K562 (cell line): ENCODE data around the gene SEMA6B. TPM values are rescaled to one million over a fixed set of nuclear protein-coding genes. Genes with fewer than 3 reads are reported as not detected.
A peak's percentile ranks its signal among the peaks of the same experiment; 100 is the strongest.

Experiments used
- CHD2 ChIP-seq: IDR thresholded peaks from 2 replicates; pipeline ENCODE4 v1.6.1; 2011; ENCODE audit warnings: low read depth, low read length
- DMBX1 ChIP-seq: fragments of 250-450 bp; sonication (Bioruptor Pico); IDR thresholded peaks from 2 replicates; pipeline ENCODE4 v1.8.0; 2022; ENCODE audit warnings: inconsistent platforms, mild to moderate bottlenecking, moderate library complexity, borderline replicate concordance
- EHMT2 ChIP-seq: fragments of 450-650 bp; IDR thresholded peaks from 2 replicates; pipeline ENCODE4 v1.6.1; 2018; ENCODE audit warnings: antibody characterized with exemption
- EP400 ChIP-seq: fragments of 450-650 bp; IDR thresholded peaks from 2 replicates; pipeline ENCODE4 v1.6.1; 2017; ENCODE audit warnings: antibody characterized with exemption, mild to moderate bottlenecking, moderate library complexity
- ESRRB ChIP-seq: fragments of 250-450 bp; sonication (Bioruptor Pico); IDR thresholded peaks from 2 replicates; pipeline ENCODE4 v1.5.0; 2020; ENCODE audit warnings: mild to moderate bottlenecking, moderate library complexity, borderline replicate concordance
- FOXJ3 ChIP-seq: sonication (generic); formaldehyde crosslinking; IDR thresholded peaks from 2 replicates; pipeline ENCODE4 v1.4.0; 2020; ENCODE audit warnings: mild to moderate bottlenecking, missing genetic modification reagents
- HDAC1 ChIP-seq, 2 experiments: fragments of 450-650 bp; IDR thresholded peaks; 2 replicates each; pipeline ENCODE4 v1.6.1; 2016 to 2017; ENCODE audit warnings: inconsistent platforms in 1 of 2, mild to moderate bottlenecking in 1 of 2, moderate library complexity in 1 of 2
- HMG20B ChIP-seq: fragments of 250-450 bp; sonication (Bioruptor Pico); IDR thresholded peaks from 2 replicates; pipeline ENCODE4 v1.5.0; 2021; ENCODE audit warnings: mild to moderate bottlenecking
- MCM2 ChIP-seq: fragments of 450-650 bp; IDR thresholded peaks from 2 replicates; pipeline ENCODE4 v1.6.1; 2017; ENCODE audit warnings: low read depth, mild to moderate bottlenecking
- POLR2B ChIP-seq: fragments of 450-650 bp; IDR thresholded peaks from 2 replicates; pipeline ENCODE4 v1.6.1; 2018; ENCODE audit warnings: low read depth; ENCODE audit not compliant: partially characterized antibody
- SMC3 ChIP-seq: conservative IDR thresholded peaks from 2 replicates; pipeline ENCODE4 v1.6.1; 2011; ENCODE audit warnings: low read depth, low read length, improper control_type of control experiment; ENCODE audit not compliant: insufficient read depth
- SRSF9 ChIP-seq: fragments of 200-400 bp; formaldehyde crosslinking; IDR thresholded peaks from 2 replicates; pipeline ENCODE4 v1.6.1; 2017; ENCODE audit warnings: low read depth, low read length, borderline replicate concordance
- ZBED1 ChIP-seq: IDR thresholded peaks from 2 replicates; pipeline ENCODE4 v1.6.1; 2014
- ZBTB7A ChIP-seq: IDR thresholded peaks from 2 replicates; pipeline ENCODE4 v1.6.1; 2011; ENCODE audit warnings: low read depth, mild to moderate bottlenecking, low read length, moderate library complexity, borderline replicate concordance; ENCODE audit not compliant: control insufficient read depth
- ZKSCAN3 ChIP-seq: fragments of 250-450 bp; sonication (Bioruptor Pico); IDR thresholded peaks from 2 replicates; pipeline ENCODE4 v1.4.0; 2020
- ZNF239 ChIP-seq: fragments of 250-450 bp; sonication (Bioruptor Pico); IDR thresholded peaks from 2 replicates; pipeline ENCODE4 v1.4.0; 2020; ENCODE audit warnings: mild to moderate bottlenecking
- ZNF696 ChIP-seq: fragments of 250-450 bp; sonication (Bioruptor Pico); conservative IDR thresholded peaks from 2 replicates; pipeline ENCODE4 v1.4.0; 2020; ENCODE audit warnings: mild to moderate bottlenecking, moderate library complexity
- ZNF76 ChIP-seq: fragments of 250-450 bp; sonication (Bioruptor Pico); IDR thresholded peaks from 2 replicates; pipeline ENCODE4 v1.4.0; 2020; ENCODE audit warnings: mild to moderate bottlenecking, moderate library complexity, borderline replicate concordance
- ZNF764 ChIP-seq: fragments of 250-450 bp; sonication (Bioruptor Pico); IDR thresholded peaks from 2 replicates; pipeline ENCODE4 v1.4.0; 2020; ENCODE audit warnings: low read depth, mild to moderate bottlenecking, moderate library complexity
- ZNF79 ChIP-seq: fragments of 250-450 bp; sonication (Bioruptor Pico); IDR thresholded peaks from 2 replicates; pipeline ENCODE4 v1.4.0; 2020; ENCODE audit warnings: low read depth, mild to moderate bottlenecking, moderate library complexity
- ZNF830 ChIP-seq: fragments of 250-450 bp; sonication (Bioruptor Pico); IDR thresholded peaks from 2 replicates; pipeline ENCODE4 v1.5.0; 2021; ENCODE audit warnings: mild to moderate bottlenecking
- polyA plus RNA-seq, 8 experiments: library from polyadenylated mRNA; depleted of rRNA in 4 of 8; stranded (reverse) in 5 of 8; unstranded in 3 of 8; fragments of >200 nt; fragmentation: Nextera tagmentation in 2 of 8; fragmentation: Illumina TruSeq in 1 of 8; extraction: Ambion mirVana in 2 of 8; extraction: Trizol in 1 of 8; gene quantifications; 2 replicates each; pipeline versions ENCODE4 v1.2.1 to v1.2.3, GENCODE V29; 2011 to 2014; ENCODE audit warnings: inconsistent platforms in 1 of 8, missing spikeins in 1 of 8
- total RNA-seq, 7 experiments: library from RNA; depleted of rRNA in 6 of 7; stranded (reverse); fragments of >200 nt in 6 of 7; fragmentation: Illumina TruSeq in 2 of 7; extraction: Trizol in 2 of 7; gene quantifications; 2 replicates each; pipeline versions ENCODE4 v1.2.1 to v1.2.3, GENCODE V29; 2011 to 2021; ENCODE audit warnings: low replicate concordance in 1 of 7
- TF ChIP-seq, protein P1 (sequence below), 2 experiments: IDR thresholded peaks; 2 replicates each; pipeline ENCODE4 v1.6.1; 2012; ENCODE audit warnings: improper control_type of control experiment in 2 of 2, low read depth in 2 of 2, low read length in 2 of 2, borderline replicate concordance in 1 of 2
- TF ChIP-seq, protein P2 (sequence below): fragments of 250-450 bp; sonication (Bioruptor Pico); IDR thresholded peaks from 2 replicates; pipeline ENCODE4 v1.4.0; 2020; ENCODE audit warnings: borderline replicate concordance

Gene SEMA6B
- total and polyA plus RNA-seq, 9 of the 15 experiments (the other 6 are each of a cell fraction or from before 2014, with no cell fraction given): 0.65 to 4.6 (median 2.5) TPM; not detected in 2

DNA sequence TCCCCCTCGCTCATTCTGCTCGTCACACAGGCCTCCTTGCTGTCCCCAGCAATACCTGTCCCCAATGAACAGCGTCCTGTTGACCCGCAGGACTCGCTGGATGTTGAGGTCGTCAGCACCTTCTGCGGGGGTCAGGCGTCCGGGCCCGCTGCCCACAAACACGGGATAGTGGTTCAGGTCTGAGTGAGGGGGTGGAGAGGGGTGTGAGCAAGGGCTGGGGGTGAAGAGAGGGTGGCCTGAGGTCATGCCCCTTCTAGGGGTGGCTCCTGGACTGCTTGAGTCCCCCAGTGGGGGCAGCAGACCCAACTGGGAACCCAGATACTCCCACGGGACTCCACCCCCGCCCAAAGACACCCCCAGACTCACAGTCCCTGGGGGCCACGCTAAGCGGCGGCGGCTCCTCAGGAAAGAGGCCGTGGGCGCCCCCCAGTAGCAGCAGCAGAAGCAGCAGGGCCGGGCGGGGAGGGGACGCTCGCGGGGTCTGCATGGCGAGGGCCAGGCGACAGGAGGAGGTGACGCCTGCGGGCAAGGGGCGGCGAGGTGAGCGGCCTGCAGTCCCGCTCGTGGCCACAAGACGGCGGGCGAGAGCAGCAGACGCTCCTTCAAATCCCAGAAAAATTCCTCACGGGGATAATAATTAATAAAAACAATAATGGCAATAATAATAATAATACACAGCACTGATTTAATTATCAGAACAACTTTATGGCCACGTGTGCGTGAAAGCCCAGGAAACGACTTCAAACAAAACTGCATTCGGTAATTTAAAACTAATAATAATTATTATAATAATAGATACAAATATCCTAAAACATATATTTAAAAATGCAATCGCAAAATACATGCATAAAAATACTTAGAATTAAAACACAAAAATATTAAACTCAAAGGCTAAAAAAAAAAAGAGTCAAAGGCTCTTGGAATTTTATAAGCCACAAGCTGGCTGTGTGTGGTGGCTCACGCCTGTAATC, 1.2 kb downstream of the SEMA6B start (continued):
- TF ChIP-seq EP400 (no peak), SMC3 (peak; percentile 57; the same call in 1 of the 2 replicates), DMBX1 (no peak), ZNF764 (CRISPR knock-in tag) (no peak), FOXJ3 (no peak), ZBED1 (no peak), ZNF79 (CRISPR knock-in tag) (no peak), ZKSCAN3 (CRISPR knock-in tag) (no peak), ESRRB (CRISPR knock-in tag) (no peak), ZNF830 (CRISPR knock-in tag) (no peak), ZNF239 (CRISPR knock-in tag) (no peak), ZNF696 (CRISPR knock-in tag) (no peak), EHMT2 (no peak), ZBTB7A (peak; percentile 74; the same call in 1 of the 2 replicates), ZNF76 (CRISPR knock-in tag) (no peak), HDAC1 (IDR thresholded peaks at IDR 0.05) (no peak; a peak in 1 of 4 replicates), HMG20B (CRISPR knock-in tag) (no peak), MCM2 (no peak), SRSF9 (no peak), CHD2 (no peak), POLR2B (no peak)
- TF ChIP-seq, protein P1, sequence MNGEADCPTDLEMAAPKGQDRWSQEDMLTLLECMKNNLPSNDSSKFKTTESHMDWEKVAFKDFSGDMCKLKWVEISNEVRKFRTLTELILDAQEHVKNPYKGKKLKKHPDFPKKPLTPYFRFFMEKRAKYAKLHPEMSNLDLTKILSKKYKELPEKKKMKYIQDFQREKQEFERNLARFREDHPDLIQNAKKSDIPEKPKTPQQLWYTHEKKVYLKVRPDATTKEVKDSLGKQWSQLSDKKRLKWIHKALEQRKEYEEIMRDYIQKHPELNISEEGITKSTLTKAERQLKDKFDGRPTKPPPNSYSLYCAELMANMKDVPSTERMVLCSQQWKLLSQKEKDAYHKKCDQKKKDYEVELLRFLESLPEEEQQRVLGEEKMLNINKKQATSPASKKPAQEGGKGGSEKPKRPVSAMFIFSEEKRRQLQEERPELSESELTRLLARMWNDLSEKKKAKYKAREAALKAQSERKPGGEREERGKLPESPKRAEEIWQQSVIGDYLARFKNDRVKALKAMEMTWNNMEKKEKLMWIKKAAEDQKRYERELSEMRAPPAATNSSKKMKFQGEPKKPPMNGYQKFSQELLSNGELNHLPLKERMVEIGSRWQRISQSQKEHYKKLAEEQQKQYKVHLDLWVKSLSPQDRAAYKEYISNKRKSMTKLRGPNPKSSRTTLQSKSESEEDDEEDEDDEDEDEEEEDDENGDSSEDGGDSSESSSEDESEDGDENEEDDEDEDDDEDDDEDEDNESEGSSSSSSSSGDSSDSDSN (IDR thresholded peaks at IDR 0.05; ENCODE audit: borderline replicate concordance in 1 of 2, low read depth in 2 of 2, low read length in 2 of 2): no peak
- TF ChIP-seq, protein P2, sequence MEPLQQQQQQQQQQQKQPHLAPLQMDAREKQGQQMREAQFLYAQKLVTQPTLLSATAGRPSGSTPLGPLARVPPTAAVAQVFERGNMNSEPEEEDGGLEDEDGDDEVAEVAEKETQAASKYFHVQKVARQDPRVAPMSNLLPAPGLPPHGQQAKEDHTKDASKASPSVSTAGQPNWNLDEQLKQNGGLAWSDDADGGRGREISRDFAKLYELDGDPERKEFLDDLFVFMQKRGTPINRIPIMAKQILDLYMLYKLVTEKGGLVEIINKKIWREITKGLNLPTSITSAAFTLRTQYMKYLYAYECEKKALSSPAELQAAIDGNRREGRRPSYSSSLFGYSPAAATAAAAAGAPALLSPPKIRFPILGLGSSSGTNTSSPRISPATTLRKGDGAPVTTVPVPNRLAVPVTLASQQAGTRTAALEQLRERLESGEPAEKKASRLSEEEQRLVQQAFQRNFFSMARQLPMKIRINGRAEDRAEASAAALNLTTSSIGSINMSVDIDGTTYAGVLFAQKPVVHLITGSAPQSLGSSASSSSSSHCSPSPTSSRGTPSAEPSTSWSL: no peak
